HG03469 (cell line): ENCODE measurements around the gene RYR2.
"Not testable (repeated sequence)": the region's sequence is repeated elsewhere in the genome, so short reads cannot be mapped to it uniquely, and the experiment has no call there.

Experiments used
- ATAC-seq: cut with Tn5 transposase; IDR thresholded peaks from one replicate; pipeline ENCODE4 v1.9.1; 2021; ENCODE audit warnings: mild to moderate bottlenecking, moderate library complexity, moderate number of reproducible peaks; ENCODE audit not compliant: unreplicated experiment

RYR2 gene

DNA sequence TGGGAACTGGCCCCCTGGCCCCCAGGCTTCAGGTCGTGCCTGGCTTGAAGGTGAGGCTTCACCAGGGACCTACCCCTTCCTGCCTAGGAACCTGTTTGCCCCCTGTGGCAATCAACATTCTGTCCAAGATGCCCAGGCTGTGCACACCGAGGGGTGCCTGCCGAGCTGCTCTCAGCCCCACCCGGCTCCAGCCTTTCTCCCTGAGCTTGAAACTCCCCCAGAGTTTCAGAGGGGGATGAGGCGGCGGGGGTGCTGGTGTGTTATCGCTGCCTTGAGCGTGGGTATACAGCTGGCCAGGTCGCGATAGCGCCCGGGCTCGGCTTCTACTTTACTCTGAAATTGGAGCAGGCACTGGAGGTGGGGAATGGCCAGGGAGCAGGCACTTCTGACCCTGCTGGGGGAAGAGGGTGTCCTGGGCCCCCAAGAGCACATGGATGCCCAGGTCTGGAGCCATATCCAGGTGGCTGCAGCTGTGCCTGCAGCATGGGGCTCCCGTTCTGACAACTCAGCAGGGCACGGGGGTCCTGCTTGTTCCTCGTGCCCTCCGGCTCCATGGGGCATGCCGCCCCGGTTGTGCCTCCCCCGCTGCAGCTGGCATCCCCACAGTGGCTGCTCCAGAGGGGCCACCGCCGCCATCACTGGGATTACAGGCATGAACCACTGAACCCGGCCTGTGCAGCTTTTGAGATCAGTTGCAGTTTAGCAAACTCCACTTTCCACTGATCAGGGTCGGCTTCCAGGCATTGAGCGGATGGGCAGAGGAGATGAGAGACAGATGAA, 29.8 kb downstream of the RYR2 start:
- no peak for ATAC-seq

DNA sequence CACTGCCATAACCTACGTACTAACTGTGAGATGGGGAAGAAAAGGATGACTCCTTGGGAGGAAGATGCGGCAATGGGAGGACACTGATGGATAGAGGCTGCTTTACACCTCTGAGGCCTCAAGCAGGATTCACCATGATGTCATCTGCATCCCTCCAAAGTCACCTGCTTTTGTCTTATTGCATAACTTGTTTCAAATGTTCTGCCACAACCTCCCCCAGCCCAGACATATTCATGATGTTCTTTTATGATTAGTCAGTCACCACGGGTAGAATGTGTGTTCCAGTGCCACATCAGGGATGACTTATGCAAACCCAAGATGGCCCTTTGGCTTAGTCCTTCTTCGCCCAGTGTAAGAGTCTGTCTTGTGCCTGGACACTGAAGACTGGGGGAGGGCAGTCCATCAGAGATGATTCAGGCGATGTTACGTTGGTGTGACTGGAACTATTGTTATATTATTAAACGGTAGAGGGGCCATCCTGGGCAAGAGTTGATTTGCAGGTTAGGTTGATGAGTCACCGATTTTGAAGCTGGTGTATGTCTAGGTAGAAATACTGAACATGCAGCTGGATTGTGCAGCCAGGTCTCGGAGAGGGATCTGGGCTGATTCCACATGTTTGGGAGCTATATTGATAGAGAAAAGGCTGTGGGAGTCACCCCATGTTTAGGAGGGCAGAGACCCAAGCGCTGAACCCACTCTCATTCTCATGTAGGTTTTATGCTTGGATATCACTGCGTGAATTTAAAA, 32.6 kb downstream of the RYR2 start:
- no peak for ATAC-seq

DNA sequence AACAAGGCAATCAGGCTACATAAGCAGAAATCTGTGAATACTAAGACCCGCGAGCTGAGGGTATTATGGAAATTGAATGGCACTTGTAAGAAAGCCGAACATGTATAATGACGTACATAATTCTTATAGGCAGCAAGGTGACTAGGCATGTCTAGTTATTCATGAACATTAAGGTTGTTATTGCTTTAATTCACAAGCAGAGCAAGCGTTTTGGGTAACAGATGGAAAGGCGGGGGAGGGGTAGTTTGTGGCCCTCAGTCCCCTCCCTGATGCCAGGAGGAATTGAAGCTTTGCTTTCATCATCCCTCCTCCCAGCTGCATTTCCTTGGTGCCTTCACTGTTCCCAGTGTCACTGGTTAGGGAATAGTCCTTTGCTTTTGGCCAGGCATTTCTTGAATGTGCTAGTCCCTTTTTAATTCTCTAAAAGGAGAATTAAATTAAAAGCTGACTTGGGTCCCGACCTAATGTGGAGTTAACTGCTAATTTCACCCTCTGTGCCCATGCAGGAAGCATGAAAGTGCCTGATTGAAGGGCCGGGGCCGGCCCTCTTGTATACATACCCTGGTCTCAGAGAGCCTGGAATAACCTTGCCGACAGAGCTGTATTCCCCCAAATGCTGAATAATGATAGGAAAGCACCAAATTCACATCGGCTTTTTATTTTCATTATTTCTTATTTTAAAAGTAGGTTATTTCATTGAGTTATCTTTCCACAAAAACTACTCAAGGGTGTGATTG, 42.5 kb downstream of the RYR2 start:
- no peak for ATAC-seq

DNA sequence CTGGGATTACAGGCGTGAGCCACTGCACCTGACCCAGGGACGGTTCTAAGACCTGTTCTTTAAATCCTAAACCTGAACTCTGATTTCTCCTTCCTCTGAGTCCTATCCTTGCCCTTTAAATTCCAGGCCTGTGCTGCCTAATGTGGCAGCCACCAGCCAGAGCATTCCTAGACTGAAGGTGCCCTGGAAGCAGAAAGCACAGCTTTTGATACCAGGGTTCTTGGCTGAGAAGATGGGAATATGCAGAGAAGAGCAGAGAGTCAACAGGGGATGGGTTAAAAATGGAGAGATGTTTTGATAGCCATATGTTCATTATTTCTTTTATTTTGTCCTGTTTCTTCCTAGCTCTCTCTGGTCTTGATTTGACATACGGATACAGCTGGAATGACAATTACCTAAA, 49.7 kb downstream of the RYR2 start:
- no peak for ATAC-seq

DNA sequence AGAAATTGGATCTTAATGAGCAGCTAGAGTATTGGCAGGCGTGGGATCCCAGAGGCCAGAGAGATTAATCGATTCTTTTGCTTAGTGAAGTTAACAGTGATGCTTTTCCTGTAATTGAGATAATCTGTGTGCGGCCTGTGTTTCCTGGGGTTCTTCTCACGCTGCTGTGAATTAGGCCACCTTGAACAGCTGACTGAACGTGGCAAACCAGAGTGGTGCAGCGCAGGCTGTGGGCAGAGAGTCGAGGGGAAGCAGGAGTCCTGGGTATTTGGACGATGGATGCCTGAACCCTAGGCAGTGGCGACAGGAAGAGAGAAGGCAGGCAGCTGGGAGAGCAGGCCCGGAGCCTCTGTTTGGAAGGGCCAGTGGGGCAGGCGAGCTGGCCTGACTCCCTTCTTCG, 51.7 kb downstream of the RYR2 start:
- no peak for ATAC-seq

DNA sequence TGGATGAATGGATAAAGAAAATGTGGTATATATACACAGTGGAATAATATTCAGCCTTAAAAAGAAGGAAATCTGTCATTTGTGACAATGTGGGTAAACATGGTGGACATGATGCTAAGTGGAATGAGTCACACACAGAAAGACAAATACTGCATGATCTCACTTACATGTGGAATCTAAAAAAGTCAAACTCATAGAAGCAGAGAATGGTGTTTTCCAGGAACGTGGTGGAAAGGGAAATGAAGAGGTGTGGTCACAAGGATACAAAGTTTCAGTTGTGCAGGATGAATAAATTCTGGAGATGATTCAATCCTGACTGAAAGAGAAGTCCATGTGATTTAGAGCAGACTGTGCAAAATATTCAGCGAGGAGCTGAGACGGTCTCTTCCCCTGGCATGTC, 56.6 kb downstream of the RYR2 start:
- no peak for ATAC-seq

DNA sequence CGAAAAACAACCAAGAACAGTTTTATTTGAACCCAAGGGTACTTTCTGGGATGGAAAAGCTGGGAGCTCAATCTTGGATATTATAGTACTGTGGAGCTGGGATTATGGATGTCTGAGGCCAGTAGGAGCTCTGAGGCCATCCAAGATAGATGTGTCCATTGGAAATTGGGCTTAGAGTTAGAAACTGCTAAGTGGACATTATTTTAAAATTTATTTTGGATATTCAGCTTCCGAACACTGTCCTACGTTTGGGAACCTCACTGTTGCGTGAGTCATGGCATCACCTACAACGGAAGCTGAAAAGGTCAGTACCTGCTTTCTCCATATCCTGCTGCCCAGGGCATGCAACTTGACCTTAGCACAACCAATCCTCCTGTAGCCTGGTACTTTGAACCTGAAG, 61.0 kb downstream of the RYR2 start:
- ATAC-seq, result no peak

DNA sequence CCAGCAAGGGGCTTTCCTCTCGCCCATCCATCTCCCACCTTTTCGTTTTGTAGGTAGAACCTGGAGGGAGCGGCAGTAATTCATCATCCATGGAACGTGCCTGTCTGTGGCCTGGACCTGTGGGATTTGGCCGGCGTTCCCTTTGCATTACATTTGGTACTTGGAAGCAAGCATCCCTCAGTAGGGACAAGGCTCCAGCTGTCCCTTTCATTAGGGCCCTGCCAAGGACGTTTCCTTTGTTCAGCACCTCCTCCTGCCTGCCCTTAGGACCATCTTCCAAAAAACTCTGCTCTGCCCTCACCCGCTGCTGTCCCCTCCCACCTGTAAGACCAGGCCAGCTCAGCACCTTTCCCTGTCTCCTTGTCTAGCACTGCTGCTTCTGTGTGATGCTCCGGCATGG, 62.1 kb downstream of the RYR2 start:
- no peak for ATAC-seq

DNA sequence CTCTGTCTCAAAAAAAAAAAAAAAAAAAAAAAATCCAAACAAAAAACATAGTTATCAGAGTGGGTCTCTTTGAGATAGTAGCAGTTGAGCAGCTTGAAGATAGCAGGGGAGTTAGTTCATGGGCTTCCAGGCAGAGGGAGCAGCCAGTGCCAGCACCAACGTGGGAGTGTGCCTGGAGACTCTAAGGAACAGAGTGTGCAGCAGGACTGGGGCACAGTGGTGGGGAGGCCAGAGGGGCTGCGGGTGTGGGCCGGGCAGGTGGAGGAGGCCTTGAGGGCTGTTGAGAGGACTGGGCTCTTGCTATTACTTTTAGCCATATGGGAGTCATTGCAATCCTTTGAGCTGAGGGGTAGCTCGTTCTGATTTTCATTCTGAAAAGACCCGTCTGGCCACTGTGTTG, 63.8 kb downstream of the RYR2 start:
- ATAC-seq, result no peak

DNA sequence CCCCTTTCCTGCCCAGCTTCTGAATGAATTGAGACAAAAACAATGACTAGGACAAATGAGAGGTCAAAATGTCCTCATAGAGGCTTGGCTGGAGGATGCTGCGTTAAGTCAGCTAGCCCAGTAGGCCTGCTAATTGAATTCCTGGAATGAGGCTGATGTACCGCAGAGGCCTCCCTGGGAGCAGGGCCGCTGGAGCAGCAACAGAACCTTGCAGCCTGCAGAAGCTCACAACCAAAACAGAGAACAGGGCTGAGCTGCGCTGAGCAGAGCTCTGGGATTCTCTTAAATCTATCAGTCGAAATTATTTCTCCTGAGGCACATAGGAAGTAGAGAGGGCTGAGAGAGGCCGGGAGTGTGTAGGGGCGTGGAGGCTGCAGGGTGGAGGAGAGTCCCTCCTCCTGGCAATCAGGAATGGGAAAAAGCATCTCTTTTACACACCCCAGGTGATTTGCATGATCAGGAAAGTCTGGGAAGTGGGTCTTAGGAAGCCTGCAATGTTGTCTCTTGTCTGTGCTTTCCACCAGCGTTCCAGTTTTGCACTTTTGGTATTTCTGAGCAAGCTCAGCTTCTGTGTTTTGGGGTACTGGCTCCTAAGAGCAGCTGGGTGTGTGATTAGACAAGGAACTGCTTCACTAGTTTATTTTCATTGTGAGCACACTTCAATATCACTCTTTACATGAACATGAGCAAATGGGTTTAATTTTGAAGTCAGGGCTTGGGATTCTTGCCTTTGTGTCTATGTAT, 66.5 kb downstream of the RYR2 start:
- no peak for ATAC-seq

DNA sequence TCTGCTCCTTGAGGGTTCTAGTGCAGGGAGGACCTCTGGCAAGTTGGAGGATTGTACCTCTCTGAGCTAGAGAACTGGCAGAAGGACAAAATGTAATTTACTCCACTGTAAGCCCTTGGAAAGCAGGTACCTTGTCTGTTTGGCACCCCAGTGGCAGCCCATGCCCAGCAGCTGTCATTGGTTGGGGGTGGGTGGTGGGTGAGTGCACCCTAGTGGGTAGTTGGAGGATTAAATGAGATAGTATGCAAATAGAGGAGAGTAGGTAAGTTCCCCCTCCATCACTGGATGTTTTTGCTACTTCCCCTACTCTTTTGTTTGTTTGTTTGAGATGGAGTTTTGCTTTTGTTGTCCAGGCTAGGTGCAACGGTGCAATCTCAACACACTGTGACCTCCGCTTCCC, 69.8 kb downstream of the RYR2 start:
- ATAC-seq, result no peak

DNA sequence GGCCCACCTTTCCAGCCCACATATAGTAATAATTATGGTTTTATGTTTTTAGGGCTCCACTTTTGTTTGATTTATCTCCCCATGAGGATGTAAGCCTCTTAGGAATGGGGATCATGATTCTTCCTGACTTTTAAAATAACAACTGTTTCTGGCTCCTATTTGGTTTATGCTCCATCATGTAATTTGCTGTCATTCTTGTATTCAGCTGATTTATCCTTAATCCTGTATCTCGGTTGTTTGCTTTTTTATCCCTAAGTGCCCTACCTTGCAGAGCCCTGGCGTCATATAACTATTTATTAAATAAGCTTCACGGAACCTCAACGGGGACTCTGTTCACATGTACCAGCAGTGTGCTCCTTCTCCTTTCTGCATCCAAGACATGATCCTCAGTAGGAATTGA, 70.7 kb downstream of the RYR2 start:
- no peak for ATAC-seq

DNA sequence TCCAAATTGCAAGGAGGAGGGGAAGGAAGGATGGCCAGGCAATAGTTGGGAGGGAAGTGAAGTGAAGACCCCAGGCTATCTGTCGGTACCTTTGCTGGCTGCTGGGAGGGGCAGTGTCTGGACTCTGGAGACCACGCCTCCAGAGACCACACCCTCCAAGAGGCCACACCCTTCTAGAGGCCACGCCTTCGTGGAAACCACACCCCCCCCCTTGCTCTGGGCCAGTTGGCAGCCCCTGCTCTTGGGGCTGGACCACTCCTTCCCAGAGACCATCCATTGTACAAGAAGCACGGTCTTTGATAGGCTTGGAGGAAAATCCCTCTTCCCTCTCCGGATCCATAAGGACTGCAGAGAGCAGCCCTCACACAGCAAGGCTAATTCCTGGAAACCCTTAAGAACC, 73.1 kb downstream of the RYR2 start:
- ATAC-seq, result no peak

DNA sequence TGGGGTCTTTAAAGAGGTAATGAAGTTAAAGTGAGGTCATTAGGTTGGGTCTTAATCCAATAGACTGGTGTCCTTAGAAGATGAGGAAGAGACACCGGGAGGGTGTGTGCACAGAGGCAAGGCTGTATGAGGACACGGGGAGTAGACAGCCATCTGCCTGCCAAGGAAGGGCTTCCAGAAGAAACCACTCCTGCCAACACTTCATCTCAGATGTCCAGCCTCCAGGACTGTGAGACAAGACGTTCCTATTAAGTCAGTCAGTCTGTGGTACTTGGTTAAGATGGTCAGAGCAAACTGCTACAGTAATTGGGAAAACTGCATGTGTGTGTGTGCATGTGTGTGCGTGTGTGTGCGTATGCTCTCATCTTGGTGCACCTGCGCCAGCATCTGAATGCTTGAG, 77.1 kb downstream of the RYR2 start:
- ATAC-seq, result no peak

DNA sequence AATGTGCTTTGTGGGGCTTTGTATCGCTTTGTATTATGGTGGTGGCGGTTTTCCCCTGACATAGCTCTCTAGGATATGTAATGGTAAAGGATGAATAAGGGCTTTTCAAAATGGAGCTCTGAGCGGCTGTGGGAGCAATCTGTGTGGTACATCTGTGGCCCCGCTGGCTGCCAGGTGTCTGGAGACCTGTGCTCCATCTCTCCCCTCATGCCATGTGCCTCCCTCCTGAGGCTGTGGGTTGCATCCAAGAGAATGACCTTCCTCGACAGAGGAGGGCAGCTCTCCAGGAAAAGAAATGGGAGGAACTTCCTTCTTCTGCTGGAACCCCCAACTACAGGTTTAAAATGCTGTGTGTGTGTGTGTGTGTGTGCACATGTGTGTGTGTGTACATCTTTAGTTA, 78.7 kb downstream of the RYR2 start:
- ATAC-seq, result no peak

DNA sequence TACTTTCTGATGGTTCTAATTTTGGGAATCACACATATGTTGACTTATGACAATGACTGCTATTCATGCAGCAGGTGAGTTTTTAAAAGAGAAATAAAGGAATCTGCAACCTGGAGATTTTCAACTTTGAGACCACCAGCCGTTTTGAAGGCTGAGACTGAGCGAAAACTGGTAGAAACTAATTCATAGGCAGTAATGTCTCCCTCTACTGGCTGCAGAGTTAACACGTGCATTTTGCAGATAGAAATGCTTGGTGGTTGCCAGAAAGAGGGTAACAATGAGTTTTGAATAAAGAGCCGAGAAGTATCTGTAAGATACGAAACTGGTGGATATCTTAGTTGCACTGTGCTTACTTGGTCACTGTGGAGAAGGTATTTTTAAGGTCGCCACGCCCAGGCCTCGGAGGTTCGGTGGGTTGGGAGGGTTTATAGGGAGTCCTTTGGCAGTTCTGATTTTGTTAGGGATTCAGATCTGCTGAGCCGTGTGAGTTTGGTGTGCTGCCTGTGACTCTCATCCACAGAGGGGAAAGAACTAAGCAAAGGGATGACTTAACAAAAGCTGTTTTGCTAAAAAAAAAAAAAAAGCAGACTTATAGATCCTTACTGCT, 83.0 kb downstream of the RYR2 start:
- ATAC-seq, result peak; percentile 46

DNA sequence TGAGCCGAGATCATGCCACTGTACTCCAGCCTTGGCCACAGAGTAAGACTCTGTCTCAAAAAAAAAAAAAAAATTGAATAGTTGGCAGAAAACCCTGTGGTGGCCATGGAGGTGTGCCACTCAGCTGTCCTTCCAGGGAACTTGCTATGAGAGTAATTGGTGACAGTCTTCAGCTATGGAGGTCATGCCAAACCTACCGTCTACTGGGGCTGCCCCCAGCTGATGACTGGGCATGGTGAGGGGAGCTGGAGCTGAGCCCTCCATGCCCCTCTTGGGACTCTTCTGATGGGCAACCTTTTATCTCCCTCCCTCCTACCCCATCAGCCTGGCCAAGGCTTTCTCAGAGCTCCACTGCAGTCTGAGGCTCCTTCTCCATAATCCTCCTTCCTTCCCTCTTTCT, 84.2 kb downstream of the RYR2 start:
- ATAC-seq, result no peak

DNA sequence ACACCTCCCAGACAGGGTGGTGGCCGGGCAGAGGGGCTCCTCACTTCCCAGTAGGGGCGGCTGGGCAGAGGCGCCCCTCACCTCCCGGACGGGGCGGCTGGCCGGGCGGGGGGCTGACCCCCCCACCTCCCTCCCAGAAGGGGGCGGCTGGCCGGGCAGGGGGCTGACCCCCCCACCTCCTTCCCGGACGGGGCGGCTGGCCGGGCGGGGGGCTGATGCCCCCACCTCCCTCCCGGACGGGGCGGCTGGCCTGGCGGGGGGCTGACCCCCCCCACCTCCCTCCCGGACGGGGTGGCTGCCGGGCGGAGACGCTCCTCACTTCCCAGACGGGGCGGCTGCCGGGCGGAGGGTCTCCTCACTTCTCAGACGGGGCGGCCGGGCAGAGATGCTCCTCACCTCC, 85.3 kb downstream of the RYR2 start:
- not testable (repeated sequence) for ATAC-seq

DNA sequence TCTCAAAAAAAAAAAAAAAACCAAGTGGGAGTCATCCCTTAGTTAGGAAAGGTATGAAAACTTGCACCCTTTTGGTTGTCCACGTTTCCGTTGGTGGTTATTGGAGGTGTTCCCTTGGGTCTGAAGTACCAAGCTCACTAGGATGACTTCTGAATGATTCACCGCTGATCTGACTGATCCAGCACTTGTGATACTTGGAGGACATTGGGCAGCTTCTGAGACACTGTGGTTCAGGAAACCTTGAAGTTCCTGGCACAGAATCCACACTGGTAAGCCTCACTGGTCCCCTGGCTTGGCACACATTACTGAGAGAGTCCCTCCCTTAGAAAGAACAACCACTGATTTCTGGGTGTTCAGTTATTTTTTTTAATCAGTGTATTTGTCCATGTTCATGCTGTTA, 91.9 kb downstream of the RYR2 start:
- ATAC-seq, result no peak

DNA sequence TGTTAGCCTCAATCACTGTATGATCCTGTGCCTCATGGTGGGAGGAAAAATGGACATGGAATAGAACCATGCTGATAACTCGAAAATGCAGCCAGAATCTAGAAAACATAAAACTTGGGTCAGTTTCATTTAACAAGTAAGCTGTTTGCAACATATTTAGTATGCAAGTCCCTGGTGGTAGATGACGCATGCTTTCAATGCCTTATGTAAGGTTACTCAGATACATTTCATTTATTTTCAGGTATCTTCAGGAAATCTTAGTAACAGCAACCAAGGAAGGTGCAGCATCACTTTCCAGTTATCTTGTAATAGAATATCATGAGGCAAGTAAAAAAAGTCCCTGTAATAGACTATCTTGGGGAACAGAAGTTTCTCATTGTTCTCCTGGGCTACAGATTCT, 92.9 kb downstream of the RYR2 start:
- ATAC-seq, result no peak

DNA sequence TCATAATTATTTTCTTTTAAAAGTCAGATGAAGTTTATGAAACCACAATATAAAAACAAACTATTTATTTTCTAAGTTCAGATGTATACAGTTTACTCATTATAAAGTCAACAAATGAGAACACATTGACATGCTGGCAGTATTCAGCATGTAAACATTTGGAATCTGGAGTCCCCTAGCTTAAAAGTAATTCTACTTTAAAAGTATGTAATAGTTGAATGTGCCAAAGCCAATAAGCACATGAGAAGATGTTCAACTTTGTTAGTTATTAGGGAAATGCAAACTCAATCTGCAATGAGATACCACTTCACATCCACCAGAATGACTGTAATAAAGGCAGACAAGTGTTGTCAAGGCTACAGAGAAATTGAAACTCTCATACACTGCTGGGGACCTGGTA, 96.6 kb downstream of the RYR2 start:
- no peak for ATAC-seq
